Tibial nerve (tissue), 4 donors: Measurements from ENCODE around the gene CABLES1. TPM values are rescaled to one million over a fixed set of nuclear protein-coding genes. Genes with fewer than 3 reads are reported as not detected.
"Not testable (repeated sequence)": the region's sequence is repeated elsewhere in the genome, so short reads cannot be mapped to it uniquely, and the experiment has no call there.

Source experiments
- DNase-seq, 2 donors: peaks; one replicate each; pipeline ENCODE4 v3.0.0-alpha.2; 2019; ENCODE audit warnings: low spot score in 2 of 2
- H3K27ac ChIP-seq, 4 donors: fragments of 200-600 bp; sonication (generic) in 3 of 4; one replicate each; pipeline ENCODE4 v1.5.1; 2017 to 2019; ENCODE audit warnings: mild to moderate bottlenecking in 1 of 4
- H3K27me3 ChIP-seq, 2 donors: fragments of 200-600 bp; sonication (generic) in 1 of 2; one replicate each; pipeline versions ENCODE4 v1.5.1 to v1.6.0; 2017 to 2019
- H3K36me3 ChIP-seq, 3 donors: fragments of 200-600 bp; sonication (generic); one replicate each; pipeline ENCODE4 v1.5.1; 2018 to 2019
- H3K4me1 ChIP-seq, 4 donors: fragments of 200-600 bp; sonication (generic) in 3 of 4; one replicate each; pipeline ENCODE4 v1.5.1; 2017 to 2019
- H3K4me3 ChIP-seq, 4 donors: fragments of 200-600 bp; sonication (generic) in 3 of 4; one replicate each; pipeline ENCODE4 v1.5.1; 2017 to 2019; ENCODE audit warnings: mild to moderate bottlenecking in 1 of 4, moderate library complexity in 1 of 4
- H3K9me3 ChIP-seq, 4 donors: fragments of 200-600 bp; sonication (generic) in 3 of 4; one replicate each; pipeline ENCODE4 v1.5.1; 2017 to 2019
- CTCF ChIP-seq, 5 experiments: fragments of 200-600 bp in 3 of 5; fragments of 450-650 bp in 2 of 5; sonication (generic) in 3 of 5; IDR thresholded peaks; one replicate each; pipeline ENCODE4 v1.5.1; 2016 to 2019; ENCODE audit warnings: antibody characterized with exemption in 5 of 5, mild to moderate bottlenecking in 3 of 5, moderate library complexity in 2 of 5
- EP300 ChIP-seq, 2 donors: sonication (generic); formaldehyde crosslinking; IDR thresholded peaks; one replicate each; pipeline ENCODE4 v1.6.1; 2017; ENCODE audit warnings: antibody characterized with exemption in 2 of 2, mild to moderate bottlenecking in 1 of 2
- POLR2A ChIP-seq, 2 donors: fragments of 450-650 bp; IDR thresholded peaks; one replicate each; pipeline ENCODE4 v1.6.1; 2017; ENCODE audit warnings: antibody characterized with exemption in 2 of 2, mild to moderate bottlenecking in 2 of 2, moderate library complexity in 2 of 2
- WGBS, 2 donors: methylation state at CpG; one replicate each; pipeline ENCODE4 v1.1.5; 2018; 5-methylcytosine and 5-hydroxymethylcytosine counted together
- total RNA-seq, 4 donors: library from RNA; depleted of rRNA; stranded (reverse); fragments of >200 nt; gene quantifications; one replicate each; pipeline ENCODE4 v1.1.0, GENCODE V29; 2016

CABLES1 gene
- total RNA-seq, 4 donors from 2014 or later: 17.3 to 32.1 (median 21.2) TPM

- H3K4me3 ChIP-seq: no peak overlapping the region
- peaks cover 0 to 9% (median 1%) of the 10 kb centered on the region in 4 donors for H3K9me3 ChIP-seq
- H3K27me3 ChIP-seq: no peaks in the 10 kb centered on the region
- peaks cover 0 to 7% (median 0%) of the 10 kb centered on the region in 4 donors for H3K4me1 ChIP-seq
- H3K27ac ChIP-seq: no peak overlapping the region
- DNase-seq: no peak
- peaks cover 0 to 12% (median 0%) of the 10 kb centered on the region in 3 donors for H3K36me3 ChIP-seq
- no peak for TF ChIP-seq EP300 (IDR thresholded peaks at IDR 0.05)
- TF ChIP-seq POLR2A (IDR thresholded peaks at IDR 0.05): no peak
- no peak for TF ChIP-seq CTCF (IDR thresholded peaks at IDR 0.05)
- 85 to 86% methylated on average over 5 of the region's 5 CpGs for WGBS, 2 donors
Measured at GRCh38 chr18:23280844-23281243, 145.6 kb downstream of the CABLES1 start.

GRCh38 chr18:23281626-23282436 is 146.5 kb downstream of the CABLES1 start:
- WGBS, 2 donors: 61 to 67% methylated on average over 12 to 14 of the region's 14 CpGs
- TF ChIP-seq POLR2A (IDR thresholded peaks at IDR 0.05): no peak
- TF ChIP-seq EP300 (IDR thresholded peaks at IDR 0.05): no peak
- TF ChIP-seq CTCF (IDR thresholded peaks at IDR 0.05): no peak
- Histone ChIP-seq H3K27ac (no peak overlapping the region), H3K4me1 (no peaks in the 10 kb centered on the region), H3K4me3 (no peak overlapping the region), H3K36me3 (peaks cover 0 to 12% (median 0%) of the 10 kb centered on the region in 3 donors), H3K27me3 (no peaks in the 10 kb centered on the region), H3K9me3 (peaks cover 0 to 9% (median 1%) of the 10 kb centered on the region in 4 donors)
- no peak for DNase-seq

- WGBS, 2 donors: 72 to 80% methylated on average over 5 to 6 of the region's 6 CpGs
- Histone ChIP-seq H3K27me3 (no peaks in the 10 kb centered on the region), H3K36me3 (peaks cover 0 to 9% (median 0%) of the 10 kb centered on the region in 3 donors), H3K27ac (no peak overlapping the region), H3K9me3 (peaks cover 0 to 5% (median under 1%) of the 10 kb centered on the region in 4 donors), H3K4me3 (no peak overlapping the region), H3K4me1 (no peaks in the 10 kb centered on the region)
- DNase-seq: no peak
- TF ChIP-seq POLR2A (IDR thresholded peaks at IDR 0.05) (no peak), CTCF (IDR thresholded peaks at IDR 0.05) (no peak), EP300 (IDR thresholded peaks at IDR 0.05) (no peak)
Measured at GRCh38 chr18:23282437-23282781, 147.1 kb downstream of the CABLES1 start.

GRCh38 chr18:23283916-23284430 is 148.7 kb downstream of the CABLES1 start:
- Histone ChIP-seq H3K9me3 (no peaks in the 10 kb centered on the region), H3K27me3 (no peaks in the 10 kb centered on the region), H3K36me3 (no peaks in the 10 kb centered on the region), H3K27ac (no peak overlapping the region), H3K4me1 (no peaks in the 10 kb centered on the region), H3K4me3 (no peak overlapping the region)
- TF ChIP-seq POLR2A (IDR thresholded peaks at IDR 0.05) (no peak), EP300 (IDR thresholded peaks at IDR 0.05) (no peak), CTCF (IDR thresholded peaks at IDR 0.05) (no peak)
- WGBS, 2 donors: 52 to 67% methylated on average over 2 of the region's 2 CpGs
- no peak for DNase-seq

GRCh38 chr18:23284629-23285028 is 149.3 kb downstream of the CABLES1 start:
- no peaks in the 10 kb centered on the region for H3K4me1 ChIP-seq
- no peaks in the 10 kb centered on the region for H3K36me3 ChIP-seq
- 95 to 98% methylated on average over 2 of the region's 2 CpGs for WGBS, 2 donors
- no peaks in the 10 kb centered on the region for H3K9me3 ChIP-seq
- no peaks in the 10 kb centered on the region for H3K27me3 ChIP-seq
- no peak for TF ChIP-seq POLR2A (IDR thresholded peaks at IDR 0.05)
- TF ChIP-seq CTCF (IDR thresholded peaks at IDR 0.05): no peak
- no peak overlapping the region for H3K27ac ChIP-seq
- no peak overlapping the region for H3K4me3 ChIP-seq
- DNase-seq: no peak

GRCh38 chr18:23285581-23285980 is 150.3 kb downstream of the CABLES1 start:
- H3K4me3 ChIP-seq, H3K36me3 ChIP-seq, H3K27me3 ChIP-seq, H3K4me1 ChIP-seq, H3K9me3 ChIP-seq, H3K27ac ChIP-seq, DNase-seq: not testable (repeated sequence)
- WGBS, 2 donors: 75 to 76% methylated on average over 12 of the region's 12 CpGs
